ENCODE measurements around the gene TMEM128. TPM values are rescaled to one million over a fixed set of nuclear protein-coding genes. Genes with fewer than 3 reads are reported as not detected.

Gene TMEM128
- total and polyA plus RNA-seq, 2 of the 13 experiments (the other 11 are each of a cell fraction or from before 2014, with no cell fraction given), result 19.4 to 27.9 TPM

- TF ChIP-seq USF2 (IDR thresholded peaks at IDR 0.05; ENCODE audit: low read depth, low read length) (no peak), USF2 (CRISPR knock-in tag; IDR thresholded peaks at IDR 0.05; ENCODE audit: borderline replicate concordance) (peak; percentile 52; the same call in 1 of the 2 replicates), CEBPZ (IDR thresholded peaks at IDR 0.05; ENCODE audit: low read length) (no peak), IRF9 (CRISPR knock-in tag; IDR thresholded peaks at IDR 0.05; ENCODE audit: borderline replicate concordance) (no peak), MBD4 (IDR thresholded peaks at IDR 0.05; ENCODE audit: borderline replicate concordance, low read length) (0 out of 2 replicates have a peak, but pooled peaks have one; percentile 7), MAFK (conservative IDR thresholded peaks at IDR 0.05 in 1 of 2, IDR thresholded peaks at IDR 0.05 in 1 of 2; ENCODE audit: low read length in 2 of 2) (no peak), HCFC1 (IDR thresholded peaks at IDR 0.05; ENCODE audit: low read depth, low read length) (no peak)
These were observed 821 bp upstream of the TMEM128 start (continued) for GRCh38 chr4:4248885-4249203.

Data from HepG2 (cell line).